Liver (tissue), 9 donors: ENCODE measurements around the gene ZNF747. TPM values are rescaled to one million over a fixed set of nuclear protein-coding genes. Genes with fewer than 3 reads are reported as not detected.

Source experiments
- DNase-seq: peaks from one replicate; pipeline ENCODE4 v3.0.0-alpha.2; 2017; ENCODE audit warnings: low spot score
- H3K27ac ChIP-seq, 2 donors: one replicate each; pipeline ENCODE4 v1.7.0; 2013; ENCODE audit warnings: inconsistent platforms in 2 of 2, low read length in 2 of 2, control low read depth in 1 of 2, low read depth in 1 of 2, mild to moderate bottlenecking in 1 of 2
- H3K27me3 ChIP-seq, 4 donors: one replicate each; pipeline versions ENCODE4 v1.6.1 to v1.7.0; 2013; ENCODE audit warnings: low read length in 3 of 4, inconsistent platforms in 1 of 4, mild to moderate bottlenecking in 1 of 4, moderate library complexity in 1 of 4; ENCODE audit not compliant: control insufficient read depth in 4 of 4, insufficient read depth in 4 of 4
- H3K36me3 ChIP-seq, 4 donors: one replicate each; pipeline versions ENCODE4 v1.6.1 to v1.7.0; 2013; ENCODE audit warnings: low read length in 3 of 4, mild to moderate bottlenecking in 3 of 4, low read depth in 1 of 4, moderate library complexity in 1 of 4; ENCODE audit not compliant: control insufficient read depth in 4 of 4, insufficient read depth in 3 of 4
- H3K4me1 ChIP-seq, 4 donors: one replicate each; pipeline versions ENCODE4 v1.6.1 to v1.7.0; 2013; ENCODE audit warnings: low read length in 3 of 4, mild to moderate bottlenecking in 3 of 4, moderate library complexity in 1 of 4; ENCODE audit not compliant: control insufficient read depth in 4 of 4, insufficient read depth in 4 of 4
- H3K4me3 ChIP-seq, 3 donors: one replicate each; pipeline versions ENCODE4 v1.6.1 to v1.7.0; 2013; ENCODE audit warnings: low read length in 3 of 3, control low read depth in 1 of 3, low read depth in 1 of 3, mild to moderate bottlenecking in 1 of 3
- H3K9ac ChIP-seq, 2 donors: one replicate each; pipeline ENCODE4 v1.7.0; 2013; ENCODE audit warnings: low read length in 2 of 2, mild to moderate bottlenecking in 2 of 2, moderate library complexity in 2 of 2, control low read depth in 1 of 2, low read depth in 1 of 2
- H3K9me3 ChIP-seq, 4 donors: one replicate each; pipeline versions ENCODE4 v1.6.1 to v1.7.0; 2013; ENCODE audit warnings: low read length in 3 of 4; ENCODE audit not compliant: control insufficient read depth in 4 of 4
- ATF3 ChIP-seq: IDR thresholded peaks from 2 replicates; pipeline ENCODE4 v1.6.1; 2016; ENCODE audit warnings: antibody characterized with exemption
- EGR1 ChIP-seq, 2 donors: IDR thresholded peaks; 2 replicates each; pipeline ENCODE4 v1.6.1; 2016 to 2018; ENCODE audit warnings: antibody characterized with exemption in 2 of 2, low read depth in 2 of 2
- FOXA1 ChIP-seq: IDR thresholded peaks from 2 replicates; pipeline ENCODE4 v1.6.1; 2016; ENCODE audit warnings: antibody characterized with exemption
- FOXA2 ChIP-seq: IDR thresholded peaks from 2 replicates; pipeline ENCODE4 v1.6.1; 2016; ENCODE audit warnings: antibody characterized with exemption
- GABPA ChIP-seq, 2 donors: IDR thresholded peaks in 1 of 2; conservative IDR thresholded peaks in 1 of 2; 2 replicates each; pipeline ENCODE4 v1.6.1; 2016; ENCODE audit warnings: antibody characterized with exemption in 2 of 2, mild to moderate bottlenecking in 1 of 2, moderate library complexity in 1 of 2
- HNF4A ChIP-seq, 2 donors: conservative IDR thresholded peaks; 2 replicates each; pipeline ENCODE4 v1.6.1; 2016; ENCODE audit warnings: antibody characterized with exemption in 2 of 2, mild to moderate bottlenecking in 2 of 2
- HNF4G ChIP-seq: IDR thresholded peaks from 2 replicates; pipeline ENCODE4 v1.6.1; 2016; ENCODE audit warnings: antibody characterized with exemption
- JUND ChIP-seq, 2 donors: IDR thresholded peaks; 2 replicates each; pipeline ENCODE4 v1.6.1; 2016; ENCODE audit warnings: antibody characterized with exemption in 2 of 2
- NR2F2 ChIP-seq: IDR thresholded peaks from 2 replicates; pipeline ENCODE4 v1.6.1; 2016; ENCODE audit warnings: antibody characterized with exemption
- RAD21 ChIP-seq, 2 donors: IDR thresholded peaks; 2 replicates each; pipeline ENCODE4 v1.6.1; 2016; ENCODE audit warnings: antibody characterized with exemption in 2 of 2, mild to moderate bottlenecking in 2 of 2
- RXRA ChIP-seq, 2 donors: IDR thresholded peaks; 2 replicates each; pipeline ENCODE4 v1.6.1; 2017 to 2018; ENCODE audit warnings: antibody characterized with exemption in 2 of 2, mild to moderate bottlenecking in 1 of 2
- SP1 ChIP-seq: IDR thresholded peaks from 2 replicates; pipeline ENCODE4 v1.6.1; 2018; ENCODE audit warnings: antibody characterized with exemption, mild to moderate bottlenecking
- TAF1 ChIP-seq: conservative IDR thresholded peaks from 2 replicates; pipeline ENCODE4 v1.6.1; 2016; ENCODE audit warnings: antibody characterized with exemption, mild to moderate bottlenecking
- YY1 ChIP-seq: IDR thresholded peaks from 2 replicates; pipeline ENCODE4 v1.6.1; 2016; ENCODE audit warnings: antibody characterized with exemption, mild to moderate bottlenecking
- WGBS: extraction: QIAGEN DNeasy Blood & Tissue Kit; methylation state at CpG from one replicate; pipeline ENCODE4 v1.1.7; 2013; 5-methylcytosine and 5-hydroxymethylcytosine counted together
- polyA plus RNA-seq, 2 donors: library from polyadenylated mRNA; stranded (reverse) in 1 of 2; unstranded in 1 of 2; fragments of 200-250 nt in 1 of 2; fragments of >200 nt in 1 of 2; fragmentation: Nextera tagmentation in 1 of 2; extraction: Ambion mirVana in 1 of 2; gene quantifications; one replicate each; pipeline versions ENCODE4 v1.2.1 to v1.2.3, GENCODE V29; 2013 to 2015
- total RNA-seq, 2 donors: library from RNA; depleted of rRNA; stranded (reverse); fragments of >200 nt; gene quantifications; one replicate each; pipeline ENCODE4 v1.2.3, GENCODE V29; 2014
- TF ChIP-seq, protein P1 (sequence below): fragments of 150-350 bp; IDR thresholded peaks from 2 replicates; pipeline ENCODE4 v1.5.1; 2017; ENCODE audit warnings: improper control_type of control experiment, low read depth, low read length; ENCODE audit not compliant: missing input control
- TF ChIP-seq, protein P2 (sequence below): IDR thresholded peaks from 2 replicates; pipeline ENCODE4 v1.6.1; 2016; ENCODE audit warnings: antibody characterized with exemption, mild to moderate bottlenecking
- TF ChIP-seq, protein P3 (sequence below): IDR thresholded peaks from 2 replicates; pipeline ENCODE4 v1.6.1; 2016; ENCODE audit warnings: antibody characterized with exemption
- donor health status: healthy.
- donor health status: healthy.
- donor health status: healthy.
- donor health status: healthy.
- donor health status: healthy.

The ZNF747 gene
- total and polyA plus RNA-seq, 4 donors: 3.8 to 10.5 (median 6.5) TPM

DNA sequence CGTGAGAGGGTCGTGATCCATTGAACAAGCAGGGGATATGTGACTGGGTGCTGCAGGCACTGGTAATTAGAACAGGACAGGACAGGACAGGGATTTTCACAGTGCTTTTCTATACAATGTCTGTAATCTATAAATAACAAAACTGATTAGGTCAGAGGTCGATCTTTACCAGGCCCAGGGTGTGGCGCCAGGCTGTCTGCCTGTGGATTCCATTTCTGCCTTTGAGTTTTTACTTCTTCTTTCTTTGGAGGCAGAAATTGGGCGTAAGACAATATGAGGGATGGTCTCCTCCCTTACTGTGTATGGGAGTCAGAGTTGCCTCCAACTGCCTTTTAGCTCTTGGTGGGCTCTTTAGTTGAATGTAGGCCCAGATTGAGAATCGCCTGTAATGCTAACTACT lies 25.0 kb upstream of the ZNF747 start (continued):
- TF ChIP-seq, protein P1, sequence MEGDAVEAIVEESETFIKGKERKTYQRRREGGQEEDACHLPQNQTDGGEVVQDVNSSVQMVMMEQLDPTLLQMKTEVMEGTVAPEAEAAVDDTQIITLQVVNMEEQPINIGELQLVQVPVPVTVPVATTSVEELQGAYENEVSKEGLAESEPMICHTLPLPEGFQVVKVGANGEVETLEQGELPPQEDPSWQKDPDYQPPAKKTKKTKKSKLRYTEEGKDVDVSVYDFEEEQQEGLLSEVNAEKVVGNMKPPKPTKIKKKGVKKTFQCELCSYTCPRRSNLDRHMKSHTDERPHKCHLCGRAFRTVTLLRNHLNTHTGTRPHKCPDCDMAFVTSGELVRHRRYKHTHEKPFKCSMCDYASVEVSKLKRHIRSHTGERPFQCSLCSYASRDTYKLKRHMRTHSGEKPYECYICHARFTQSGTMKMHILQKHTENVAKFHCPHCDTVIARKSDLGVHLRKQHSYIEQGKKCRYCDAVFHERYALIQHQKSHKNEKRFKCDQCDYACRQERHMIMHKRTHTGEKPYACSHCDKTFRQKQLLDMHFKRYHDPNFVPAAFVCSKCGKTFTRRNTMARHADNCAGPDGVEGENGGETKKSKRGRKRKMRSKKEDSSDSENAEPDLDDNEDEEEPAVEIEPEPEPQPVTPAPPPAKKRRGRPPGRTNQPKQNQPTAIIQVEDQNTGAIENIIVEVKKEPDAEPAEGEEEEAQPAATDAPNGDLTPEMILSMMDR: no peak
- no peak for TF ChIP-seq FOXA1
- no peak for TF ChIP-seq JUND (IDR thresholded peaks at IDR 0.05)
- no peak for TF ChIP-seq RAD21 (IDR thresholded peaks at IDR 0.05)
- TF ChIP-seq GABPA (IDR thresholded peaks at IDR 0.05 in 1 of 2, conservative IDR thresholded peaks at IDR 0.05 in 1 of 2): no peak
- no peak for TF ChIP-seq EGR1 (IDR thresholded peaks at IDR 0.05; ENCODE audit: low read depth in 2 of 2)

DNA sequence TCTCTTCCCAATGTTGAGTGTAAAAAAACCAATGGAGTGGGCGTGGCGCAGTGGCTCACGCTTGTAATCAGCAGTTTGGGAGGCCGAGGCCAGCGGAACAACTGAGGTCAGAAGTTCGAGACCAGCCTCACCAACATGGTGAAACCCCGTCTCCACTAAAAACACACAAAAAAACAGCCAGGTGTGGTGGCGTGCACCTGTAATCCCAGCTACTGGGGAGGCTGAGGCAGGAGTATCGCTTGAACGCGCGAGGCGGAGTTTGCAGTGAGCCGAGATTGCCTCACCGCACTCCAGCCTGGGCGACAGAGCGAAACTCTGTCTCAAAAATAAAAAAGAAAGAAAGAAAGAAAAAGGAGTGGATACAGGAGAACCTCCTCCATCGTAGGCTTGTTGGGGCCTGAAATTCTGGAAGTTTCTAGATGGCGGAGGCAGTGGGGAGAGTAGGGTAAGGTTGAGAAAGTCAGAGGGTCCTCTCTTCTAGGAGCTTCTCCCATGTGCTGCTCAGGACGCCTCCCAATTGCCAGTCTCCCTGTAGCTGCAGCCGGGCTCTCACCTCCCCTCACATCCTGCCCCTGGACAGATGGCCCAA lies 24.2 kb upstream of the ZNF747 start:
- Histone ChIP-seq H3K9ac (no peak overlapping the region), H3K36me3 (peaks cover 2 to 10% (median 5%) of the 10 kb centered on the region in 4 donors), H3K9me3 (no peaks in the 10 kb centered on the region), H3K27ac (peak overlapping the region; percentile 91 to 94), H3K4me3 (peak overlapping the region in 2 of 3 donors; percentile 25 to 46), H3K27me3 (no peaks in the 10 kb centered on the region), H3K4me1 (peaks cover 2 to 18% (median 10%) of the 10 kb centered on the region in 4 donors)
- TF ChIP-seq, protein P1: no peak
- TF ChIP-seq, protein P2, sequence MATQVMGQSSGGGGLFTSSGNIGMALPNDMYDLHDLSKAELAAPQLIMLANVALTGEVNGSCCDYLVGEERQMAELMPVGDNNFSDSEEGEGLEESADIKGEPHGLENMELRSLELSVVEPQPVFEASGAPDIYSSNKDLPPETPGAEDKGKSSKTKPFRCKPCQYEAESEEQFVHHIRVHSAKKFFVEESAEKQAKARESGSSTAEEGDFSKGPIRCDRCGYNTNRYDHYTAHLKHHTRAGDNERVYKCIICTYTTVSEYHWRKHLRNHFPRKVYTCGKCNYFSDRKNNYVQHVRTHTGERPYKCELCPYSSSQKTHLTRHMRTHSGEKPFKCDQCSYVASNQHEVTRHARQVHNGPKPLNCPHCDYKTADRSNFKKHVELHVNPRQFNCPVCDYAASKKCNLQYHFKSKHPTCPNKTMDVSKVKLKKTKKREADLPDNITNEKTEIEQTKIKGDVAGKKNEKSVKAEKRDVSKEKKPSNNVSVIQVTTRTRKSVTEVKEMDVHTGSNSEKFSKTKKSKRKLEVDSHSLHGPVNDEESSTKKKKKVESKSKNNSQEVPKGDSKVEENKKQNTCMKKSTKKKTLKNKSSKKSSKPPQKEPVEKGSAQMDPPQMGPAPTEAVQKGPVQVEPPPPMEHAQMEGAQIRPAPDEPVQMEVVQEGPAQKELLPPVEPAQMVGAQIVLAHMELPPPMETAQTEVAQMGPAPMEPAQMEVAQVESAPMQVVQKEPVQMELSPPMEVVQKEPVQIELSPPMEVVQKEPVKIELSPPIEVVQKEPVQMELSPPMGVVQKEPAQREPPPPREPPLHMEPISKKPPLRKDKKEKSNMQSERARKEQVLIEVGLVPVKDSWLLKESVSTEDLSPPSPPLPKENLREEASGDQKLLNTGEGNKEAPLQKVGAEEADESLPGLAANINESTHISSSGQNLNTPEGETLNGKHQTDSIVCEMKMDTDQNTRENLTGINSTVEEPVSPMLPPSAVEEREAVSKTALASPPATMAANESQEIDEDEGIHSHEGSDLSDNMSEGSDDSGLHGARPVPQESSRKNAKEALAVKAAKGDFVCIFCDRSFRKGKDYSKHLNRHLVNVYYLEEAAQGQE: no peak
- TF ChIP-seq EGR1 (IDR thresholded peaks at IDR 0.05; ENCODE audit: low read depth in 2 of 2) (no peak), TAF1 (no peak), NR2F2 (no peak)
- no peak for DNase-seq
- 82% methylated on average over 21 of the region's 21 CpGs for WGBS

- WGBS: under 1% methylated on average over 74 of the region's 74 CpGs
- no peaks in the 10 kb centered on the region for H3K27me3 ChIP-seq
- no peaks in the 10 kb centered on the region for H3K9me3 ChIP-seq
- peak; percentile 95 for DNase-seq
- H3K4me1 ChIP-seq: peaks cover 2 to 20% (median 11%) of the 10 kb centered on the region in 4 donors
- peaks cover 5 to 11% (median 6%) of the 10 kb centered on the region in 4 donors for H3K36me3 ChIP-seq
- H3K27ac ChIP-seq: peak within 1 kb of the TSS; percentile 91 to 94
- H3K9ac ChIP-seq: peak within 1 kb of the TSS; percentile 44 to 52
- H3K4me3 ChIP-seq: peak within 1 kb of the TSS; percentile 68 to 83 (median 68)
- TF ChIP-seq ATF3: peak; percentile 93
- peak; percentile 71 for TF ChIP-seq FOXA1
- TF ChIP-seq FOXA2: peak; percentile 9
- TF ChIP-seq, protein P3, sequence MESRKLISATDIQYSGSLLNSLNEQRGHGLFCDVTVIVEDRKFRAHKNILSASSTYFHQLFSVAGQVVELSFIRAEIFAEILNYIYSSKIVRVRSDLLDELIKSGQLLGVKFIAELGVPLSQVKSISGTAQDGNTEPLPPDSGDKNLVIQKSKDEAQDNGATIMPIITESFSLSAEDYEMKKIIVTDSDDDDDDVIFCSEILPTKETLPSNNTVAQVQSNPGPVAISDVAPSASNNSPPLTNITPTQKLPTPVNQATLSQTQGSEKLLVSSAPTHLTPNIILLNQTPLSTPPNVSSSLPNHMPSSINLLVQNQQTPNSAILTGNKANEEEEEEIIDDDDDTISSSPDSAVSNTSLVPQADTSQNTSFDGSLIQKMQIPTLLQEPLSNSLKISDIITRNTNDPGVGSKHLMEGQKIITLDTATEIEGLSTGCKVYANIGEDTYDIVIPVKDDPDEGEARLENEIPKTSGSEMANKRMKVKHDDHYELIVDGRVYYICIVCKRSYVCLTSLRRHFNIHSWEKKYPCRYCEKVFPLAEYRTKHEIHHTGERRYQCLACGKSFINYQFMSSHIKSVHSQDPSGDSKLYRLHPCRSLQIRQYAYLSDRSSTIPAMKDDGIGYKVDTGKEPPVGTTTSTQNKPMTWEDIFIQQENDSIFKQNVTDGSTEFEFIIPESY: peak; percentile 95
- peak; percentile 96 to 97 for TF ChIP-seq JUND (IDR thresholded peaks at IDR 0.05)
- peak; percentile 85 to 91 for TF ChIP-seq HNF4A (conservative IDR thresholded peaks at IDR 0.05)
- TF ChIP-seq RXRA (IDR thresholded peaks at IDR 0.05): peak; percentile 67 to 77
- peak; percentile 93 for TF ChIP-seq SP1
- peak; percentile 80 for TF ChIP-seq HNF4G
- peak; percentile 47 to 76 for TF ChIP-seq GABPA (IDR thresholded peaks at IDR 0.05 in 1 of 2, conservative IDR thresholded peaks at IDR 0.05 in 1 of 2)
- TF ChIP-seq YY1: peak; percentile 100
Measured at GRCh38 chr16:30557957-30558788, 23.5 kb upstream of the ZNF747 start, which contains the start of gene ZNF764. Gene ZNF764, minus strand, starts transcription at chr16:30558374. Its CDS starts 192 bp downstream, at chr16:30558182.
